K562 (cell line): ENCODE results near the gene PRPSAP1. TPM values are rescaled to one million over a fixed set of nuclear protein-coding genes. Genes with fewer than 3 reads are reported as not detected.

Experiments used
- ESRRA ChIP-seq: fragments of 450-650 bp; IDR thresholded peaks from 2 replicates; pipeline ENCODE4 v1.6.1; 2014; ENCODE audit warnings: low read depth, mild to moderate bottlenecking, moderate library complexity, borderline replicate concordance
- MCM3 ChIP-seq: fragments of 450-650 bp; IDR thresholded peaks from 2 replicates; pipeline ENCODE4 v1.6.1; 2016
- MED1 ChIP-seq: sonication (generic); formaldehyde crosslinking; IDR thresholded peaks from 2 replicates; pipeline ENCODE4 v1.8.1; 2023; ENCODE audit warnings: missing genetic modification reagents, borderline replicate concordance
- NR0B1 ChIP-seq: fragments of 450-650 bp; IDR thresholded peaks from one replicate; pipeline ENCODE4 v1.6.1; 2018; ENCODE audit warnings: mild to moderate bottlenecking, moderate library complexity; ENCODE audit not compliant: partially characterized antibody
- POLR2AphosphoS5 ChIP-seq: IDR thresholded peaks from 2 replicates; pipeline ENCODE4 v1.6.1; 2011; ENCODE audit warnings: mild to moderate bottlenecking, low read depth, low read length, moderate library complexity; ENCODE audit not compliant: control insufficient read depth, insufficient read depth
- STAT6 ChIP-seq: sonication (generic); formaldehyde crosslinking; IDR thresholded peaks from 2 replicates; pipeline ENCODE4 v1.8.1; 2023; ENCODE audit warnings: mild to moderate bottlenecking, missing genetic modification reagents
- TEAD4 ChIP-seq, 2 experiments: sonication (generic) in 1 of 2; formaldehyde crosslinking in 1 of 2; IDR thresholded peaks; 2 replicates each; pipeline versions ENCODE4 v1.6.1 to v1.8.0; 2012 to 2022; ENCODE audit warnings: borderline replicate concordance in 1 of 2, inconsistent platforms in 1 of 2, low read length in 1 of 2, mild to moderate bottlenecking in 1 of 2, missing genetic modification reagents in 1 of 2
- U2AF2 ChIP-seq: fragments of 200-400 bp; formaldehyde crosslinking; optimal IDR thresholded peaks from 2 replicates; pipeline ENCODE3; 2017; ENCODE audit warnings: low read depth, mild to moderate bottlenecking, low read length
- ZNF12 ChIP-seq: sonication (generic); formaldehyde crosslinking; IDR thresholded peaks from 2 replicates; pipeline ENCODE4 v1.4.0; 2020; ENCODE audit warnings: mild to moderate bottlenecking, missing genetic modification reagents
- ZNF584 ChIP-seq: fragments of 200-800 bp; sonication (Bioruptor generic); IDR thresholded peaks from 2 replicates; pipeline ENCODE4 v1.6.1; 2016; ENCODE audit warnings: low read depth, mild to moderate bottlenecking, missing genetic modification characterization, missing compliant biosample characterization
- ZNF785 ChIP-seq: fragments of 250-450 bp; sonication (Bioruptor Pico); IDR thresholded peaks from 2 replicates; pipeline ENCODE4 v1.4.0; 2020; ENCODE audit warnings: mild to moderate bottlenecking
- polyA plus RNA-seq, 8 experiments: library from polyadenylated mRNA; depleted of rRNA in 4 of 8; stranded (reverse) in 5 of 8; unstranded in 3 of 8; fragments of >200 nt; fragmentation: Nextera tagmentation in 2 of 8; fragmentation: Illumina TruSeq in 1 of 8; extraction: Ambion mirVana in 2 of 8; extraction: Trizol in 1 of 8; gene quantifications; 2 replicates each; pipeline versions ENCODE4 v1.2.1 to v1.2.3, GENCODE V29; 2011 to 2014; ENCODE audit warnings: inconsistent platforms in 1 of 8, missing spikeins in 1 of 8
- total RNA-seq, 7 experiments: library from RNA; depleted of rRNA in 6 of 7; stranded (reverse); fragments of >200 nt in 6 of 7; fragmentation: Illumina TruSeq in 2 of 7; extraction: Trizol in 2 of 7; gene quantifications; 2 replicates each; pipeline versions ENCODE4 v1.2.1 to v1.2.3, GENCODE V29; 2011 to 2021; ENCODE audit warnings: low replicate concordance in 1 of 7
- TF ChIP-seq, protein P1 (sequence below), 2 experiments: fragments of 450-650 bp; IDR thresholded peaks; 2 replicates each; pipeline ENCODE4 v1.6.1; 2016
- TF ChIP-seq, protein P2 (sequence below): fragments of 250-450 bp; sonication (Bioruptor Pico); IDR thresholded peaks from 2 replicates; pipeline ENCODE4 v1.5.1; 2021; ENCODE audit warnings: mild to moderate bottlenecking
- TF ChIP-seq, protein P3 (sequence below): fragments of 150-350 bp; IDR thresholded peaks from 2 replicates; pipeline ENCODE4 v1.6.1; 2014; ENCODE audit warnings: low read depth, mild to moderate bottlenecking, low read length, borderline replicate concordance

PRPSAP1 gene
- total and polyA plus RNA-seq, 9 of the 15 experiments (the other 6 are each of a cell fraction or from before 2014, with no cell fraction given) = 21.9 to 77.1 (median 40.8) TPM

DNA sequence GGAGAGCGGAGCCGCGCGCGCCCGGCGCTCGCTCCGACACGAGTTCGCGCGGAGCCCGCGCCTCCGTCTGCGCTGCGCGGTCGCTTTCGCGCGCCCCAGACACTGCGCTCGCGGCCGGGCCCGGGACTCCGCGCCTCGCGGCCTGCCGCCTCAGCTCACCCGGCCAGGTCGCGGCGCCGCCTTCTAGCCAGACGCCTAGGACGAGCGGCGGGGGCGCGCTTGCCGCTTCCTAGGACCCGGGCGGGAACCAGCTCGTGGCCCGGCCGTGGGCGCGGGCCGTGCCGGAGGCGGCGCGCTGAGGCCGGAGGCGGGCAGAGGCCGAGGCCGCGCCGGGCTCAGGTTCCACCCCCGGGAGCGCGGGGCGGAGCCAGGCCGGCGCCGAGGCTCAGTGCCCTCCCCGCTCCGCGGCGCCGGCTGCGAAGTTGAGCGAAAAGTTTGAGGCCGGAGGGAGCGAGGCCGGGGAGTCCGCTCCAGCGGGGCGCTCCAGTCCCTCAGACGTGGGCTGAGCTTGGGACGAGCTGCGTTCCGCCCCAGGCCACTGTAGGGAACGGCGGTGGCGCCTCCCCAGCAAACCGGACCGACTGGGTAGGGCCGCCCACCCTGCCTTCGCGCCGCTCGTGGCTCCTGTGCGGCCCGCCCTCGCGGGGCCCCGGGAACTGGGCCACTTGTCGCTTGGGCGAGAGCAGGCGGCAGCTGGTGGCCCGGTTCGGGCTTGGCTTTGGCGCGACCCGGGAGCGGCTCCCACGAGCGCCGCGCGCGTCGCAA, 30.7 kb upstream of the PRPSAP1 start, which contains the start of gene SPHK1 (continued):
- TF ChIP-seq, protein P1, sequence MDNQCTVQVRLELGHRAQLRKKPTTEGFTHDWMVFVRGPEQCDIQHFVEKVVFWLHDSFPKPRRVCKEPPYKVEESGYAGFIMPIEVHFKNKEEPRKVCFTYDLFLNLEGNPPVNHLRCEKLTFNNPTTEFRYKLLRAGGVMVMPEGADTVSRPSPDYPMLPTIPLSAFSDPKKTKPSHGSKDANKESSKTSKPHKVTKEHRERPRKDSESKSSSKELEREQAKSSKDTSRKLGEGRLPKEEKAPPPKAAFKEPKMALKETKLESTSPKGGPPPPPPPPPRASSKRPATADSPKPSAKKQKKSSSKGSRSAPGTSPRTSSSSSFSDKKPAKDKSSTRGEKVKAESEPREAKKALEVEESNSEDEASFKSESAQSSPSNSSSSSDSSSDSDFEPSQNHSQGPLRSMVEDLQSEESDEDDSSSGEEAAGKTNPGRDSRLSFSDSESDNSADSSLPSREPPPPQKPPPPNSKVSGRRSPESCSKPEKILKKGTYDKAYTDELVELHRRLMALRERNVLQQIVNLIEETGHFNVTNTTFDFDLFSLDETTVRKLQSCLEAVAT (IDR thresholded peaks at IDR 0.05) = no peak
- TF ChIP-seq MED1 (CRISPR knock-in tag) (no peak), U2AF2 (no peak), ZNF785 (no peak), STAT6 (peak; percentile 65; the same call in 1 of the 2 replicates), ZNF584 (CRISPR knock-in tag) (no peak), MCM3 (no peak), NR0B1 (no peak), TEAD4 (IDR thresholded peaks at IDR 0.05; ENCODE audit: low read length) (no peak), TEAD4 (CRISPR knock-in tag; IDR thresholded peaks at IDR 0.05; ENCODE audit: borderline replicate concordance) (0 out of 2 replicates have a peak, but pooled peaks have one; percentile 38), ZNF12 (CRISPR knock-in tag) (no peak), ESRRA (no peak), POLR2AphosphoS5 (no peak; the same call in 1 of the 2 replicates)
- TF ChIP-seq, protein P2, sequence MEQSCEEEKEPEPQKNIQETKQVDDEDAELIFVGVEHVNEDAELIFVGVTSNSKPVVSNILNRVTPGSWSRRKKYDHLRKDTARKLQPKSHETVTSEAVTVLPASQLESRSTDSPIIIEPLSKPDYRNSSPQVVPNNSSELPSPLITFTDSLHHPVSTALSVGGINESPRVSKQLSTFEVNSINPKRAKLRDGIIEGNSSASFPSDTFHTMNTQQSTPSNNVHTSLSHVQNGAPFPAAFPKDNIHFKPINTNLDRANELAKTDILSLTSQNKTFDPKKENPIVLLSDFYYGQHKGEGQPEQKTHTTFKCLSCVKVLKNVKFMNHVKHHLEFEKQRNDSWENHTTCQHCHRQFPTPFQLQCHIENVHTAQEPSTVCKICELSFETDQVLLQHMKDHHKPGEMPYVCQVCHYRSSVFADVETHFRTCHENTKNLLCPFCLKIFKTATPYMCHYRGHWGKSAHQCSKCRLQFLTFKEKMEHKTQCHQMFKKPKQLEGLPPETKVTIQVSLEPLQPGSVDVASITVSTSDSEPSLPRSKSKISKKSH (CRISPR knock-in tag) = no peak
- TF ChIP-seq, protein P3, sequence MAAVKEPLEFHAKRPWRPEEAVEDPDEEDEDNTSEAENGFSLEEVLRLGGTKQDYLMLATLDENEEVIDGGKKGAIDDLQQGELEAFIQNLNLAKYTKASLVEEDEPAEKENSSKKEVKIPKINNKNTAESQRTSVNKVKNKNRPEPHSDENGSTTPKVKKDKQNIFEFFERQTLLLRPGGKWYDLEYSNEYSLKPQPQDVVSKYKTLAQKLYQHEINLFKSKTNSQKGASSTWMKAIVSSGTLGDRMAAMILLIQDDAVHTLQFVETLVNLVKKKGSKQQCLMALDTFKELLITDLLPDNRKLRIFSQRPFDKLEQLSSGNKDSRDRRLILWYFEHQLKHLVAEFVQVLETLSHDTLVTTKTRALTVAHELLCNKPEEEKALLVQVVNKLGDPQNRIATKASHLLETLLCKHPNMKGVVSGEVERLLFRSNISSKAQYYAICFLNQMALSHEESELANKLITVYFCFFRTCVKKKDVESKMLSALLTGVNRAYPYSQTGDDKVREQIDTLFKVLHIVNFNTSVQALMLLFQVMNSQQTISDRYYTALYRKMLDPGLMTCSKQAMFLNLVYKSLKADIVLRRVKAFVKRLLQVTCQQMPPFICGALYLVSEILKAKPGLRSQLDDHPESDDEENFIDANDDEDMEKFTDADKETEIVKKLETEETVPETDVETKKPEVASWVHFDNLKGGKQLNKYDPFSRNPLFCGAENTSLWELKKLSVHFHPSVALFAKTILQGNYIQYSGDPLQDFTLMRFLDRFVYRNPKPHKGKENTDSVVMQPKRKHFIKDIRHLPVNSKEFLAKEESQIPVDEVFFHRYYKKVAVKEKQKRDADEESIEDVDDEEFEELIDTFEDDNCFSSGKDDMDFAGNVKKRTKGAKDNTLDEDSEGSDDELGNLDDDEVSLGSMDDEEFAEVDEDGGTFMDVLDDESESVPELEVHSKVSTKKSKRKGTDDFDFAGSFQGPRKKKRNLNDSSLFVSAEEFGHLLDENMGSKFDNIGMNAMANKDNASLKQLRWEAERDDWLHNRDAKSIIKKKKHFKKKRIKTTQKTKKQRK = no peak
